Fibroblast of lung (primary cell): ENCODE results near the gene FAM53B. TPM values are rescaled to one million over a fixed set of nuclear protein-coding genes. Genes with fewer than 3 reads are reported as not detected.

Source experiments
- DNase-seq, 2 donors: peaks; one replicate each; pipeline versions ENCODE4 v3.0.0 to v3.0.0-alpha.2; 2010; ENCODE audit warnings: low read depth in 2 of 2
- H2AFZ ChIP-seq: 2 replicates; pipeline ENCODE4 v1.5.1; 2012; ENCODE audit warnings: low read length, control low read depth, inconsistent platforms
- H3K27ac ChIP-seq: 2 replicates; pipeline ENCODE4 v1.5.1; 2011; ENCODE audit warnings: low read length, control low read depth; ENCODE audit not compliant: insufficient read depth
- H3K27me3 ChIP-seq: 2 replicates; pipeline ENCODE4 v1.5.1; 2011; ENCODE audit warnings: mild to moderate bottlenecking, low read length; ENCODE audit not compliant: control insufficient read depth, insufficient read depth
- H3K36me3 ChIP-seq: 2 replicates; pipeline ENCODE4 v1.5.1; 2011; ENCODE audit warnings: low read length; ENCODE audit not compliant: control insufficient read depth, insufficient read depth
- H3K4me1 ChIP-seq: 2 replicates; pipeline ENCODE4 v1.5.1; 2011; ENCODE audit warnings: low read length; ENCODE audit not compliant: control insufficient read depth, insufficient read depth; ENCODE audit errors: extremely low read depth
- H3K4me2 ChIP-seq: 2 replicates; pipeline ENCODE4 v1.5.1; 2011; ENCODE audit warnings: low read length, control low read depth; ENCODE audit not compliant: insufficient read depth; ENCODE audit errors: extremely low read depth
- H3K4me3 ChIP-seq, 4 experiments: fragments of 200-600 bp in 1 of 4; sonication (generic) in 1 of 4; replicated peaks in 1 of 4; 2 replicates each; pipeline ENCODE4 v1.5.1; 2011 to 2016; ENCODE audit warnings: low read length in 4 of 4, low read depth in 3 of 4, mild to moderate bottlenecking in 3 of 4, control low read depth in 2 of 4, inconsistent platforms in 1 of 4, mixed read lengths in 1 of 4; ENCODE audit not compliant: insufficient read depth in 1 of 4; ENCODE audit errors: control extremely low read depth in 1 of 4
- H3K79me2 ChIP-seq: 2 replicates; pipeline ENCODE4 v1.5.1; 2012; ENCODE audit warnings: mild to moderate bottlenecking, low read length, inconsistent platforms; ENCODE audit not compliant: control insufficient read depth, insufficient read depth
- H3K9ac ChIP-seq: 2 replicates; pipeline ENCODE4 v1.5.1; 2011; ENCODE audit warnings: mild to moderate bottlenecking, low read length, control low read depth; ENCODE audit not compliant: insufficient read depth
- H3K9me3 ChIP-seq: 2 replicates; pipeline ENCODE4 v1.5.1; 2012; ENCODE audit warnings: low read depth, low read length; ENCODE audit not compliant: control insufficient read depth, insufficient read depth
- H4K20me1 ChIP-seq: 2 replicates; pipeline ENCODE4 v1.5.1; 2011; ENCODE audit warnings: low read length; ENCODE audit not compliant: control insufficient read depth, insufficient read depth; ENCODE audit errors: extremely low read depth
- CTCF ChIP-seq, 2 donors: IDR thresholded peaks in 1 of 2; conservative IDR thresholded peaks in 1 of 2; 1 replicate in 1 of 2; 2 replicates in 1 of 2; pipeline ENCODE4 v1.5.1; 2011 to 2012; ENCODE audit warnings: low read length in 2 of 2, control low read depth in 1 of 2, inconsistent platforms in 1 of 2, low read depth in 1 of 2, mild to moderate bottlenecking in 1 of 2
- EZH2 ChIP-seq: IDR thresholded peaks from 2 replicates; pipeline ENCODE4 v1.5.1; 2012; ENCODE audit warnings: low read length, control low read depth, mild to moderate bottlenecking; ENCODE audit errors: missing control alignments
- polyA plus RNA-seq, 2 donors: library from polyadenylated mRNA; depleted of rRNA in 1 of 2; stranded (reverse) in 1 of 2; unstranded in 1 of 2; fragments of >200 nt; gene quantifications; 2 replicates each; pipeline ENCODE4 v1.2.1, GENCODE V29; 2011 to 2012; ENCODE audit warnings: missing spikeins in 1 of 2
- total RNA-seq: library from RNA; depleted of rRNA; stranded (reverse); fragments of >200 nt; gene quantifications from 2 replicates; pipeline ENCODE4 v1.2.1, GENCODE V29; 2014

Gene FAM53B
- total and polyA plus RNA-seq, 2 donors (not counting 1 experiment from before 2014, with no cell fraction given), result 2.2 to 11.7 TPM

DNA sequence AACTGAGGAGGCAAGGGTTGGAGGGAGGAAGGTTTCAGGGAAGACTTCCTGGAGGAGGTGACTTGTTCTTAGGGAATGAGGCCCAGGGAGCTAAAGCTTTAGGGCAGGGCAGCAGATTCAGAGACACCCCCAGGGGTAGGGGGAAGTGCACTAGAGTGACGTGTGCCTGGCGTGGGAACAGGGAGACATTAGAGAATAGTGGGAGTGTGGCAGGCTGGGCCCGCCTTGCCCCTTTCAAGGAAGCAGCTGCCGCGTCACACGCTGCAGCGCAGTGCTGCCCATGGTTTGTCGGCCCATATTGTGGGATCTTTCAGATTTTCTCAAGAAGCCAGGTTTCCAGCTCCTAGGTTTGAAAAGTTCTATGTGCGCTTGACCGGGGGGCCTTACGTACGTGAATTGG, 143.2 kb downstream of the FAM53B start:
- TF ChIP-seq EZH2 (no peak), CTCF (conservative IDR thresholded peaks at IDR 0.05 in 1 of 2, IDR thresholded peaks at IDR 0.05 in 1 of 2; ENCODE audit: low read depth in 1 of 2, low read length in 2 of 2) (no peak)
- H2AFZ ChIP-seq, result no peak overlapping the region
- H3K9ac ChIP-seq, result no peak overlapping the region
- no peaks in the 10 kb centered on the region for H3K4me1 ChIP-seq
- H4K20me1 ChIP-seq, result no peaks in the 10 kb centered on the region
- no peak for DNase-seq
- H3K4me3 ChIP-seq, result no peak overlapping the region
- no peak overlapping the region for H3K27ac ChIP-seq
- no peaks in the 10 kb centered on the region for H3K36me3 ChIP-seq
- H3K4me2 ChIP-seq, result no peak overlapping the region
- no peaks in the 10 kb centered on the region for H3K27me3 ChIP-seq
- H3K9me3 ChIP-seq, result no peaks in the 10 kb centered on the region
- no peaks in the 10 kb centered on the region for H3K79me2 ChIP-seq

GRCh38 chr10:124600051-124600880, 143.9 kb downstream of the FAM53B start:
- H3K27me3 ChIP-seq, result no peaks in the 10 kb centered on the region
- no peak for DNase-seq
- H3K4me1 ChIP-seq, result no peaks in the 10 kb centered on the region
- H3K9me3 ChIP-seq, result no peaks in the 10 kb centered on the region
- H3K79me2 ChIP-seq, result no peaks in the 10 kb centered on the region
- no peak overlapping the region for H3K9ac ChIP-seq
- no peak overlapping the region for H3K4me2 ChIP-seq
- no peak overlapping the region for H3K27ac ChIP-seq
- H3K4me3 ChIP-seq, result no peak overlapping the region
- TF ChIP-seq CTCF (conservative IDR thresholded peaks at IDR 0.05 in 1 of 2, IDR thresholded peaks at IDR 0.05 in 1 of 2; ENCODE audit: low read depth in 1 of 2, low read length in 2 of 2) (no peak), EZH2 (no peak)
- no peaks in the 10 kb centered on the region for H4K20me1 ChIP-seq
- H3K36me3 ChIP-seq, result no peaks in the 10 kb centered on the region
- no peak overlapping the region for H2AFZ ChIP-seq

GRCh38 chr10:124599588-124600050, 144.6 kb downstream of the FAM53B start:
- Histone ChIP-seq H3K9ac (no peak overlapping the region), H3K4me1 (no peaks in the 10 kb centered on the region), H3K4me2 (no peak overlapping the region), H3K4me3 (no peak overlapping the region), H3K27ac (no peak overlapping the region), H3K79me2 (no peaks in the 10 kb centered on the region), H4K20me1 (no peaks in the 10 kb centered on the region), H3K36me3 (no peaks in the 10 kb centered on the region), H3K9me3 (no peaks in the 10 kb centered on the region), H3K27me3 (no peaks in the 10 kb centered on the region), H2AFZ (no peak overlapping the region)
- DNase-seq, result no peak
- TF ChIP-seq EZH2 (no peak), CTCF (conservative IDR thresholded peaks at IDR 0.05 in 1 of 2, IDR thresholded peaks at IDR 0.05 in 1 of 2; ENCODE audit: low read depth in 1 of 2, low read length in 2 of 2) (no peak)
